ENCODE results near the gene EDN1.

EDN1 gene

DNA sequence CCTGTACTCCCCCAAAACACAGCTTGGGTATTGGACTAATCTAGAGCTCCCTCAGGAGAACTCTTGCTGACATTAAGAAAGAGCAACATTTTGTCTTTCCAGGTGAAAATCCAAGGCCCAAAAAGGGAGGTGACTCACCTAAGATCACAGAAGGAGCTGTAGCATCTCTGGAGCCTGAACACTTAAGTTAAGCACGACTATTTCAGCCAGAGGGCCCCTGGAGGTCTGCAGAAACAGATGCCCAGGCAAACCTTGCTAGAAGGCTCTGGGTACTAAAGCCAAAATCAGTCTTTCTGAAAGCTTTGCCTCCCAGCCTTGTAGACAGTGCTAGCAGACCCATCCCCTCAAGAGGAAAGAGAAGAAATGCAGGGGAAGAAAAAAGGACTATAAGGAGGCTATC is 8.8 kb downstream of the EDN1 start:
- Histone ChIP-seq H3K9me3 (no peaks in the 10 kb centered on the region), H3K4me3 (ENCODE audit: low read depth, low read length) (no peak overlapping the region), H3K27me3 (no peaks in the 10 kb centered on the region), H3K4me1 (no peaks in the 10 kb centered on the region), H3K36me3 (no peaks in the 10 kb centered on the region)
- DNase-seq = no peak
- TF ChIP-seq, protein P1, sequence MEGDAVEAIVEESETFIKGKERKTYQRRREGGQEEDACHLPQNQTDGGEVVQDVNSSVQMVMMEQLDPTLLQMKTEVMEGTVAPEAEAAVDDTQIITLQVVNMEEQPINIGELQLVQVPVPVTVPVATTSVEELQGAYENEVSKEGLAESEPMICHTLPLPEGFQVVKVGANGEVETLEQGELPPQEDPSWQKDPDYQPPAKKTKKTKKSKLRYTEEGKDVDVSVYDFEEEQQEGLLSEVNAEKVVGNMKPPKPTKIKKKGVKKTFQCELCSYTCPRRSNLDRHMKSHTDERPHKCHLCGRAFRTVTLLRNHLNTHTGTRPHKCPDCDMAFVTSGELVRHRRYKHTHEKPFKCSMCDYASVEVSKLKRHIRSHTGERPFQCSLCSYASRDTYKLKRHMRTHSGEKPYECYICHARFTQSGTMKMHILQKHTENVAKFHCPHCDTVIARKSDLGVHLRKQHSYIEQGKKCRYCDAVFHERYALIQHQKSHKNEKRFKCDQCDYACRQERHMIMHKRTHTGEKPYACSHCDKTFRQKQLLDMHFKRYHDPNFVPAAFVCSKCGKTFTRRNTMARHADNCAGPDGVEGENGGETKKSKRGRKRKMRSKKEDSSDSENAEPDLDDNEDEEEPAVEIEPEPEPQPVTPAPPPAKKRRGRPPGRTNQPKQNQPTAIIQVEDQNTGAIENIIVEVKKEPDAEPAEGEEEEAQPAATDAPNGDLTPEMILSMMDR (IDR thresholded peaks at IDR 0.05; ENCODE audit: low read depth, low read length) = no peak

DNA sequence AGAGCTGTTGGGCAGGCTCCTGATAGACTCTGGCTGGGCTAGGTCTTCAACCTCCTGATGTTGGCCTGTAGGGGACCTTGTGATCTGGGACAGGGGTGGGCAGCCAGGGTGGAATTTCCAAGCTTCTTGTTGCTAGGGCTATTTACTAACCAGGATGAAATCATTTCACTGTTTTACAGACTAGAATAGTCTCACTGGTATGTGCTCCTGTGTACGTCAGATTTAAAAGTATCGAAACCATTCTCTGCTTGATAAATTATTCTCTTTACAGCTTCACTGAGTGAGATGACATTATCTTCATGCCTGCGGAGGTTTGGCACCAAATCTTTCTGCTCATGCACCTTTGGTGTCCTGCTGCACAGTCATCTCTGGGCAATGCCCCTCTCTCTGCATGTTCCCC is 10.9 kb downstream of the EDN1 start:
- Histone ChIP-seq H3K4me1 (no peaks in the 10 kb centered on the region), H3K36me3 (no peaks in the 10 kb centered on the region), H3K4me3 (ENCODE audit: low read depth, low read length) (no peak overlapping the region), H3K27me3 (no peaks in the 10 kb centered on the region), H3K9me3 (no peaks in the 10 kb centered on the region)
- DNase-seq = no peak
- TF ChIP-seq, protein P1 (IDR thresholded peaks at IDR 0.05; ENCODE audit: low read depth, low read length) = no peak

DNA sequence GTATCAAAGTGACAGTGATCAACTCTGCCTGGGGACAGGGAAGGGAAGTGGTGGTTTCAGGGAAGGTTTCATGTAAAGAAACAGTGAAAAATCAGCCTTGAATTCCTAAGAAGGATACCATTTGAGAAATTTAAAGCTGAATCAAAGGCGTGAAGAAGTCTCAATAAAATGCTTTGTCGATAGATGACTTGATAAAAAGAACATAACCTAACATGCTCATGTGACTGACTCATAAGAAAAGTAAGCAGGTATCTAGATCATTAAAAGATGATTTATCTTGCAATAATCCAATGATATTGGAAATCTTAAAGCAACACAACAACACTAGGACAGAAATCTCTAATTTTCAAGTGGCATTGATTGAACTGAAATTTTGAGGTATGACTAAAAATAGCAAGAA is 14.3 kb downstream of the EDN1 start:
- Histone ChIP-seq H3K9me3 (no peaks in the 10 kb centered on the region), H3K4me3 (ENCODE audit: low read depth, low read length) (no peak overlapping the region), H3K27me3 (no peaks in the 10 kb centered on the region), H3K36me3 (no peaks in the 10 kb centered on the region), H3K4me1 (no peaks in the 10 kb centered on the region)
- TF ChIP-seq, protein P1 (IDR thresholded peaks at IDR 0.05; ENCODE audit: low read depth, low read length) = no peak
- no peak for DNase-seq

DNA sequence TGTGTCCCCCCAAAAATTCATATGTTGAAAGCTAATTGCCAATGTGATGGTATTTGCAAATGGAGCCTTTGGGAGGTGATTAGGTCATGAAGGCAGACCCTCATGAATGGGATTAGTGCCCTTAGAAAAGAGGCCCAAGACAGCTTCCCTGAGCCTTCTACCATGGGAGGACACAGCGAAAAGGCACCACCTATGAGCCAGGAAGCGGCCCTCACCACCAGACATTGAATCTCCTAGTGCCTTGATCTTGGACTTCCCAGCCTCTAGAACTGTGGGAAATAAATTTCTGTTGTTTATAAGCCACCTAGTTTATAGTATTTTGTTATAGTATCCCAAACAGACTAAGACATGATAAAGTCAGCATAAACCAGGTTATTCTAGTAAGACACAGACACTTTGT is 18.9 kb downstream of the EDN1 start:
- Histone ChIP-seq H3K4me3 (ENCODE audit: low read depth, low read length) (no peak overlapping the region), H3K4me1 (no peaks in the 10 kb centered on the region), H3K36me3 (no peaks in the 10 kb centered on the region), H3K27me3 (no peaks in the 10 kb centered on the region), H3K9me3 (no peaks in the 10 kb centered on the region)
- TF ChIP-seq, protein P1 (IDR thresholded peaks at IDR 0.05; ENCODE audit: low read depth, low read length) = no peak
- DNase-seq = no peak

DNA sequence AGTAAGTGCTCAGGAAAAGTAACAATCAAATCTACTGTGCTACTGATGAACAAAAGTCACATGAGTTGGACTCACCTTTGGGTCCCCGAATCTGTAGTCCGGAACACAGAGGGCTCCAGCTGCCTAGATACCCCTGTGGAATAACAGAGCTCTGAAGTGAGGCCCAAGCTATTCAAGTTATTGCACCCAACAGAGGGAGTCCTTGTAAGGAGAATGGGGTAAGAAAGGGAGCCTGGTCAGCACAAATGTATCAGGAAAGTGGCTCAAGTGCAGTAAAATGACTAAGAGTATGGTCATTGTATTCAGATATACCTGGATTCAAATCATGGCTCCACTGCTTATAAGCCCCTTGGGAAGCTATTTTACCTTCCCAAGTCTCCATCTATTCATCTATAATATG is 20.9 kb downstream of the EDN1 start:
- TF ChIP-seq, protein P1 (IDR thresholded peaks at IDR 0.05; ENCODE audit: low read depth, low read length) = no peak

DNA sequence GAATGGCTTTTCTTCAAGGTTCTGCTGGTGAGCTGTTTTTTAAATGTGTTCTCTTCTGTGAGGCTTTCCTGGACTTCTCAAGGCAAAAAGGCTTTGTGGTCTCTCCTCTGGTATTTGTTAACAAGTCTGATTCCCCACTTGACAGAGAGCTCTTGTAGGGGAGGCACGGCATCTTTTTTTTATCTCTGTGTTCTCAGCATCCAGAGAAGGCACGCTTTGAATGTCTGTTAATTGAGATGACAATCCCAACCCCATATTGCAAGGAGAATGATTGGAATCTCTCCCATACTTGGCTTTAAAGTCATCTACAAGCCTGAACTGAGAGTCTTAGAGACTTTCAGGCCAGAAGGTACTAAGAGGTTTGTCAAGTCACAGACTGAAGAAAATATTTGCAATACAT is 22.6 kb downstream of the EDN1 start:
- Histone ChIP-seq H3K9me3 (no peaks in the 10 kb centered on the region), H3K36me3 (no peaks in the 10 kb centered on the region), H3K27me3 (no peaks in the 10 kb centered on the region), H3K4me1 (no peaks in the 10 kb centered on the region), H3K4me3 (ENCODE audit: low read depth, low read length) (no peak overlapping the region)
- DNase-seq = no peak
- TF ChIP-seq, protein P1 (IDR thresholded peaks at IDR 0.05; ENCODE audit: low read depth, low read length) = no peak

More for the DNA sequence above, 20.9 kb downstream of the EDN1 start:
- no peaks in the 10 kb centered on the region for H3K36me3 ChIP-seq
- DNase-seq = no peak
- no peaks in the 10 kb centered on the region for H3K9me3 ChIP-seq
- no peaks in the 10 kb centered on the region for H3K27me3 ChIP-seq
- no peak overlapping the region for H3K4me3 ChIP-seq (ENCODE audit: low read depth, low read length)
- no peaks in the 10 kb centered on the region for H3K4me1 ChIP-seq
